SK-N-SH treated with all-trans-retinoic acid at 6 μM for 48 hours (cell line): ENCODE data around the gene XAB2.

Source experiments
- ATAC-seq: fragments of 200-7000 bp; cut with Tn5 transposase; 3 replicates; pipeline ENCODE4 v1.9.1; 2020; ENCODE audit warnings: mild to moderate bottlenecking, moderate library complexity
- ARNTL ChIP-seq: fragments of 450-650 bp; formaldehyde crosslinking; IDR thresholded peaks from 2 replicates; pipeline ENCODE4 v1.5.0; 2020; ENCODE audit warnings: low read depth, mild to moderate bottlenecking, moderate library complexity, borderline replicate concordance
- BACH2 ChIP-seq: fragments of 250-450 bp; sonication (Bioruptor Pico); IDR thresholded peaks from 2 replicates; pipeline ENCODE4 v1.9.0; 2021; ENCODE audit warnings: mild to moderate bottlenecking, borderline replicate concordance
- CSDC2 ChIP-seq: fragments of 250-450 bp; sonication (Bioruptor Pico); IDR thresholded peaks from 2 replicates; pipeline ENCODE4 v1.5.0; 2020; ENCODE audit warnings: mild to moderate bottlenecking, moderate library complexity
- ESRRG ChIP-seq: fragments of 250-450 bp; sonication (Bioruptor Pico); IDR thresholded peaks from 2 replicates; pipeline ENCODE4 v1.6.1; 2021; ENCODE audit warnings: mild to moderate bottlenecking
- GLIS3 ChIP-seq: fragments of 250-450 bp; sonication (Bioruptor Pico); IDR thresholded peaks from 2 replicates; pipeline ENCODE4 v1.5.0; 2020; ENCODE audit warnings: mild to moderate bottlenecking, moderate library complexity
- ISL1 ChIP-seq: fragments of 250-450 bp; sonication (Bioruptor Pico); IDR thresholded peaks from 2 replicates; pipeline ENCODE4 v2.1.2; 2022; ENCODE audit warnings: mild to moderate bottlenecking, moderate library complexity
- OSR1 ChIP-seq: fragments of 250-450 bp; sonication (Bioruptor Pico); IDR thresholded peaks from 2 replicates; pipeline ENCODE4 v1.8.0; 2022; ENCODE audit warnings: moderate library complexity, mild to moderate bottlenecking, inconsistent platforms
- PPARA ChIP-seq: fragments of 250-450 bp; sonication (Bioruptor Pico); IDR thresholded peaks from 2 replicates; pipeline ENCODE4 v1.5.0; 2020; ENCODE audit warnings: mild to moderate bottlenecking, borderline replicate concordance
- RARB ChIP-seq: fragments of 250-450 bp; sonication (Bioruptor Pico); IDR thresholded peaks from 2 replicates; pipeline ENCODE4 v1.8.0; 2021; ENCODE audit warnings: mild to moderate bottlenecking, moderate library complexity
- SNAI2 ChIP-seq: fragments of 250-450 bp; sonication (Bioruptor Pico); IDR thresholded peaks from 2 replicates; pipeline ENCODE4 v1.5.0; 2020; ENCODE audit warnings: mild to moderate bottlenecking, moderate library complexity
- TCF4 ChIP-seq: fragments of 250-450 bp; sonication (Bioruptor Pico); IDR thresholded peaks from 2 replicates; pipeline ENCODE4 v1.8.0; 2021; ENCODE audit warnings: mild to moderate bottlenecking, moderate library complexity, borderline replicate concordance
- TOX ChIP-seq: fragments of 250-450 bp; sonication (Bioruptor Pico); IDR thresholded peaks from 2 replicates; pipeline ENCODE4 v1.8.0; 2021; ENCODE audit warnings: mild to moderate bottlenecking, moderate library complexity, borderline replicate concordance
- ZC3H10 ChIP-seq: fragments of 250-450 bp; sonication (Bioruptor Pico); IDR thresholded peaks from 2 replicates; pipeline ENCODE4 v1.5.1; 2021; ENCODE audit warnings: mild to moderate bottlenecking, moderate library complexity
- ZFP3 ChIP-seq: fragments of 250-450 bp; sonication (Bioruptor Pico); IDR thresholded peaks from 2 replicates; pipeline ENCODE4 v1.5.0; 2020; ENCODE audit warnings: mild to moderate bottlenecking, moderate library complexity
- ZNF565 ChIP-seq: fragments of 450-650 bp; formaldehyde crosslinking; conservative IDR thresholded peaks from 2 replicates; pipeline ENCODE4 v1.5.0; 2020; ENCODE audit warnings: low read depth, mild to moderate bottlenecking, moderate library complexity
- ZNF70 ChIP-seq: fragments of 450-650 bp; formaldehyde crosslinking; IDR thresholded peaks from 2 replicates; pipeline ENCODE4 v1.5.0; 2020; ENCODE audit warnings: mild to moderate bottlenecking, moderate library complexity
- ZNF8 ChIP-seq: fragments of 450-650 bp; formaldehyde crosslinking; IDR thresholded peaks from 2 replicates; pipeline ENCODE4 v1.5.0; 2020; ENCODE audit warnings: mild to moderate bottlenecking, moderate library complexity
- TF ChIP-seq, protein P1 (sequence below): fragments of 250-450 bp; sonication (Bioruptor Pico); IDR thresholded peaks from 2 replicates; pipeline ENCODE4 v1.5.0; 2020; ENCODE audit warnings: mild to moderate bottlenecking, moderate library complexity
- TF ChIP-seq, protein P2 (sequence below): fragments of 250-450 bp; sonication (Bioruptor Pico); IDR thresholded peaks from 2 replicates; pipeline ENCODE4 v1.5.1; 2021; ENCODE audit warnings: mild to moderate bottlenecking, moderate library complexity
- TF ChIP-seq, protein P3 (sequence below): fragments of 250-450 bp; sonication (Bioruptor Pico); IDR thresholded peaks from 2 replicates; pipeline ENCODE4 v1.5.1; 2020; ENCODE audit warnings: low read depth, mild to moderate bottlenecking, moderate library complexity

The XAB2 gene

DNA sequence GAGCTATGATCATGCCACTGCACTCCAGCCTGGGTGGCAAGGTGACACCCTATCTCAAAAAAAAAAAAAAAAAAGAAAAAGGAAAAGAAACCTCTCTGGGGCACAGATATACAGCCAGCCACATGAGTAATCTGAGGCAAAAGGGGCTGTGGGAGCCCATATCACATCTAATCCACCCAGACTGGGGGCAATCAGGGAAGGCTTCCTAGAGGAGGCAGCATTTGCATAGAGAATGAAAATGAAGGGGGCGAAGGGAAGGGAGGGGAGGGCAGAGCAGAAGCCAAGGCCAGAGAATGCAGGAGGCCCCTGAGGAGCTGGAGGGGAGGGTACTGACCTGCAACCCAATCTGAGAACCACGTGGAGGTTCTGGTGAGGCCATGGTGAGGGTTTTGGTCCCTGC lies 20.8 kb upstream of the XAB2 start:
- no peak for TF ChIP-seq SNAI2 (CRISPR knock-in tag)
- no peak for TF ChIP-seq RARB (CRISPR knock-in tag)
- no peak for TF ChIP-seq OSR1 (CRISPR knock-in tag)
- TF ChIP-seq, protein P1, sequence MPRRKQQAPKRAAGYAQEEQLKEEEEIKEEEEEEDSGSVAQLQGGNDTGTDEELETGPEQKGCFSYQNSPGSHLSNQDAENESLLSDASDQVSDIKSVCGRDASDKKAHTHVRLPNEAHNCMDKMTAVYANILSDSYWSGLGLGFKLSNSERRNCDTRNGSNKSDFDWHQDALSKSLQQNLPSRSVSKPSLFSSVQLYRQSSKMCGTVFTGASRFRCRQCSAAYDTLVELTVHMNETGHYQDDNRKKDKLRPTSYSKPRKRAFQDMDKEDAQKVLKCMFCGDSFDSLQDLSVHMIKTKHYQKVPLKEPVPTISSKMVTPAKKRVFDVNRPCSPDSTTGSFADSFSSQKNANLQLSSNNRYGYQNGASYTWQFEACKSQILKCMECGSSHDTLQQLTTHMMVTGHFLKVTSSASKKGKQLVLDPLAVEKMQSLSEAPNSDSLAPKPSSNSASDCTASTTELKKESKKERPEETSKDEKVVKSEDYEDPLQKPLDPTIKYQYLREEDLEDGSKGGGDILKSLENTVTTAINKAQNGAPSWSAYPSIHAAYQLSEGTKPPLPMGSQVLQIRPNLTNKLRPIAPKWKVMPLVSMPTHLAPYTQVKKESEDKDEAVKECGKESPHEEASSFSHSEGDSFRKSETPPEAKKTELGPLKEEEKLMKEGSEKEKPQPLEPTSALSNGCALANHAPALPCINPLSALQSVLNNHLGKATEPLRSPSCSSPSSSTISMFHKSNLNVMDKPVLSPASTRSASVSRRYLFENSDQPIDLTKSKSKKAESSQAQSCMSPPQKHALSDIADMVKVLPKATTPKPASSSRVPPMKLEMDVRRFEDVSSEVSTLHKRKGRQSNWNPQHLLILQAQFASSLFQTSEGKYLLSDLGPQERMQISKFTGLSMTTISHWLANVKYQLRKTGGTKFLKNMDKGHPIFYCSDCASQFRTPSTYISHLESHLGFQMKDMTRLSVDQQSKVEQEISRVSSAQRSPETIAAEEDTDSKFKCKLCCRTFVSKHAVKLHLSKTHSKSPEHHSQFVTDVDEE = no peak
- TF ChIP-seq CSDC2 = no peak
- TF ChIP-seq ZFP3 = no peak
- TF ChIP-seq, protein P2, sequence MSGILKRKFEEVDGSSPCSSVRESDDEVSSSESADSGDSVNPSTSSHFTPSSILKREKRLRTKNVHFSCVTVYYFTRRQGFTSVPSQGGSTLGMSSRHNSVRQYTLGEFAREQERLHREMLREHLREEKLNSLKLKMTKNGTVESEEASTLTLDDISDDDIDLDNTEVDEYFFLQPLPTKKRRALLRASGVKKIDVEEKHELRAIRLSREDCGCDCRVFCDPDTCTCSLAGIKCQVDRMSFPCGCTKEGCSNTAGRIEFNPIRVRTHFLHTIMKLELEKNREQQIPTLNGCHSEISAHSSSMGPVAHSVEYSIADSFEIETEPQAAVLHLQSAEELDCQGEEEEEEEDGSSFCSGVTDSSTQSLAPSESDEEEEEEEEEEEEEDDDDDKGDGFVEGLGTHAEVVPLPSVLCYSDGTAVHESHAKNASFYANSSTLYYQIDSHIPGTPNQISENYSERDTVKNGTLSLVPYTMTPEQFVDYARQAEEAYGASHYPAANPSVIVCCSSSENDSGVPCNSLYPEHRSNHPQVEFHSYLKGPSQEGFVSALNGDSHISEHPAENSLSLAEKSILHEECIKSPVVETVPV (CRISPR knock-in tag) = no peak
- TF ChIP-seq, protein P3, sequence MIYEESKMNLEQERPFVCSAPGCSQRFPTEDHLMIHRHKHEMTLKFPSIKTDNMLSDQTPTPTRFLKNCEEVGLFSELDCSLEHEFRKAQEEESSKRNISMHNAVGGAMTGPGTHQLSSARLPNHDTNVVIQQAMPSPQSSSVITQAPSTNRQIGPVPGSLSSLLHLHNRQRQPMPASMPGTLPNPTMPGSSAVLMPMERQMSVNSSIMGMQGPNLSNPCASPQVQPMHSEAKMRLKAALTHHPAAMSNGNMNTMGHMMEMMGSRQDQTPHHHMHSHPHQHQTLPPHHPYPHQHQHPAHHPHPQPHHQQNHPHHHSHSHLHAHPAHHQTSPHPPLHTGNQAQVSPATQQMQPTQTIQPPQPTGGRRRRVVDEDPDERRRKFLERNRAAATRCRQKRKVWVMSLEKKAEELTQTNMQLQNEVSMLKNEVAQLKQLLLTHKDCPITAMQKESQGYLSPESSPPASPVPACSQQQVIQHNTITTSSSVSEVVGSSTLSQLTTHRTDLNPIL (CRISPR knock-in tag) = no peak
- no peak for TF ChIP-seq TOX (CRISPR knock-in tag)
- TF ChIP-seq GLIS3 = no peak
- TF ChIP-seq ESRRG (CRISPR knock-in tag) = no peak
- no peak for TF ChIP-seq PPARA (CRISPR knock-in tag)
- no peak for TF ChIP-seq ZNF70 (CRISPR knock-in tag)
- TF ChIP-seq ARNTL (CRISPR knock-in tag) = no peak
- no peak for TF ChIP-seq ZNF8 (CRISPR knock-in tag)
- TF ChIP-seq ZC3H10 = no peak
- TF ChIP-seq BACH2 (CRISPR knock-in tag) = no peak
- no peak for TF ChIP-seq TCF4 (CRISPR knock-in tag)
- no peak for ATAC-seq

DNA sequence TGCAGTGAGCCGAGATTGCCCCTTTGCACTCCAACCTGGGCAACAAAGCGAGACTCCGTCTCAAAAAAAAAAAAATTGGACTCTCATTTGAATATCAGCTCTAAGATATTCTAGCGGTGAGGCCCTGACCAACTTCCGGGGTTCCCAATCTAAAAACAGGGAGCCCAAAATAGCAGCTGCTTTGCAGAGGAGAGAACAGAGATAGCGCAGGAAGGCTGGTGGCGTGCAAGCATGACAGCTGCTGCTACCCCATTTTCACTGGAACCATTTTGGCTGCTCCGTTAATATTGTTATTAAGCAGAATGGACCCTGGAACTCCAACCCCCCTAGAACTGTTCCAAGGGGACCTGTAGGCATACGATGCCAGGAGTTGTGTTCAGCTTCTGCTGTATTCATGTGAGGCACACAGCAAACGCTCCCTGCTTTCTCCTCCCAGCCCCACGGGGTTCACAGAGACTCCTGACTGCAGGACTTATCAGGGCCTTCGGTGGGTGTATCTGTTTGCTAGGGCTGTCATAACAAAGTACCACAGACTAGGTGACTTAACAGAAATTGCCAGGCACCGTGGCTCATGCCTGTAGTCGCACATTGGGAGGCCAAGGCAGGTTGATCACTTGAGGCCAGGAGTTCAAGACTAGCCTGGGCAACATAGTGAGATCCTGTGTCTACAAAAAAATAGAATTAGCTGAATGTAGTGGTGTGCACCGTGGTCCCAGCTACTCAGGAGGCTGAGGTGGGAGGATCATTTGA lies 19.1 kb upstream of the XAB2 start:
- TF ChIP-seq OSR1 (CRISPR knock-in tag) (no peak), ZFP3 (no peak), ZNF70 (CRISPR knock-in tag) (no peak), ISL1 (no peak)
- TF ChIP-seq, protein P1 = no peak
- ATAC-seq = no peak

DNA sequence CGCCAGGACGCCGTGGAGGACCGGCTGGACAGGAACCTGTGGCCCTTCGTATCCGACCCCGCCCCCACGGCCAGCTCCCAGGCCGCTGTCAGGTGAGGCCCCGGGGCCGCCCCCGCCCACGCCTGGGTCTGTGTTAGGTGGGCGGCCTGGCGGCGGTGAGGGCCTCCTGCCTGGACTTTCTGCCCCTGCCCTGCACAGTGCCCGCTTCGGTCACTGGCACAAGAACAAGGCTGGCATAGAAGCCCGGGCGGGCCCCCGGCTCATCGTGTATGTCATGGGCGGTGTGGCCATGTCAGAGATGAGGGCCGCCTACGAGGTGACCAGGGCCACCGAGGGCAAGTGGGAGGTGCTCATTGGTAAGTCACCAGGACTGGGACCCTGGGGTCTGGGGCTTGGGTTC lies 17.8 kb upstream of the XAB2 start:
- no peak for ATAC-seq
- no peak for TF ChIP-seq TOX (CRISPR knock-in tag)
- no peak for TF ChIP-seq OSR1 (CRISPR knock-in tag)
- no peak for TF ChIP-seq ZC3H10
- no peak for TF ChIP-seq ZNF565
- no peak for TF ChIP-seq SNAI2 (CRISPR knock-in tag)
- TF ChIP-seq ZNF8 (CRISPR knock-in tag) = no peak
- no peak for TF ChIP-seq ARNTL (CRISPR knock-in tag)

DNA sequence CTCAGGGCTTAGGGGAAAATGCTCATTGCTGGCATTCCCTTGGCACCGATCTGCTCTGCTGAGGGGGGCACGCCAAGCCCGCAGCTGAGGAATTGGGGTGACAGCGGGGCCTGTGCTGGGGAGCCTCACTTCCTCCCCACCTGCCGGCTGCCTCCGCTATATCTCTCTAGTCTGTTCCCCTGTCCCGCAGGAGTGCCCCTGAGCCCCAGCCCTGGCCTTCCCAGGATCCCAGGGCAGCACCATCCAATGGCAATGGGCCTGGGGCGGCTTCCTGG lies 17.0 kb upstream of the XAB2 start:
- no peak for ATAC-seq
- no peak for TF ChIP-seq PPARA (CRISPR knock-in tag)
- TF ChIP-seq ZNF70 (CRISPR knock-in tag) = no peak
- no peak for TF ChIP-seq OSR1 (CRISPR knock-in tag)
